IPS DF 19.7 (cell line): Measurements from ENCODE around the gene ZNF407.
"Not testable (repeated sequence)": the region's sequence is repeated elsewhere in the genome, so short reads cannot be mapped to it uniquely, and the experiment has no call there.

ENCODE experiments used
- DNase-seq: peaks from one replicate; pipeline ENCODE4 v3.0.0-alpha.2; 2013; ENCODE audit warnings: low read depth, low spot score

The ZNF407 gene, protein sequence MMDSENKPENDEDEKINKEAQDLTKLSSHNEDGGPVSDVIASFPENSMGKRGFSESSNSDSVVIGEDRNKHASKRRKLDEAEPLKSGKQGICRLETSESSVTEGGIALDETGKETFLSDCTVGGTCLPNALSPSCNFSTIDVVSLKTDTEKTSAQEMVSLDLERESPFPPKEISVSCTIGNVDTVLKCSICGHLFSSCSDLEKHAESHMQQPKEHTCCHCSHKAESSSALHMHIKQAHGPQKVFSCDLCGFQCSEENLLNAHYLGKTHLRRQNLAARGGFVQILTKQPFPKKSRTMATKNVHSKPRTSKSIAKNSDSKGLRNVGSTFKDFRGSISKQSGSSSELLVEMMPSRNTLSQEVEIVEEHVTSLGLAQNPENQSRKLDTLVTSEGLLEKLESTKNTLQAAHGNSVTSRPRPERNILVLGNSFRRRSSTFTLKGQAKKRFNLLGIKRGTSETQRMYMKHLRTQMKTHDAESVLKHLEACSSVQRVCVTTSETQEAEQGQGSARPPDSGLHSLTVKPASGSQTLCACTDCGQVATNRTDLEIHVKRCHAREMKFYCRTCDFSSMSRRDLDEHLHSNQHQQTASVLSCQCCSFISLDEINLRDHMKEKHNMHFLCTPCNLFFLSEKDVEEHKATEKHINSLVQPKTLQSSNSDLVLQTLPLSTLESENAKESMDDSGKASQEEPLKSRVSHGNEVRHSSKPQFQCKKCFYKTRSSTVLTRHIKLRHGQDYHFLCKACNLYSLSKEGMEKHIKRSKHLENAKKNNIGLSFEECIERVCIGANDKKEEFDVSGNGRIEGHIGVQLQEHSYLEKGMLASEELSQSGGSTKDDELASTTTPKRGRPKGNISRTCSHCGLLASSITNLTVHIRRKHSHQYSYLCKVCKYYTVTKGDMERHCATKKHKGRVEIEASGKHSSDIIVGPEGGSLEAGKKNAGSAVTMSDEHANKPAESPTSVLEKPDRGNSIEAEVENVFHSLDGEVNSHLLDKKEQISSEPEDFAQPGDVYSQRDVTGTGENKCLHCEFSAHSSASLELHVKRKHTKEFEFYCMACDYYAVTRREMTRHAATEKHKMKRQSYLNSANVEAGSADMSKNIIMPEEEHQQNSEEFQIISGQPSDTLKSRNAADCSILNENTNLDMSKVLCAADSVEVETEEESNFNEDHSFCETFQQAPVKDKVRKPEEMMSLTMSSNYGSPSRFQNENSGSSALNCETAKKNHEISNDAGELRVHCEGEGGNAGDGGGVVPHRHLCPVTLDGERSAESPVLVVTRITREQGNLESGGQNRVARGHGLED (N-terminal part only)

GRCh38 chr18:74597662-74598349 lies at the start of gene ZNF407:
Gene ZNF407 (plus strand): TSS chr18:74597870. CDS start chr18:74631020, 33,150 bp downstream.
- DNase-seq, result peak; percentile 83

GRCh38 chr18:74549591-74550104 lies 48.0 kb upstream of the ZNF407 start:
- no peak for DNase-seq

DNA sequence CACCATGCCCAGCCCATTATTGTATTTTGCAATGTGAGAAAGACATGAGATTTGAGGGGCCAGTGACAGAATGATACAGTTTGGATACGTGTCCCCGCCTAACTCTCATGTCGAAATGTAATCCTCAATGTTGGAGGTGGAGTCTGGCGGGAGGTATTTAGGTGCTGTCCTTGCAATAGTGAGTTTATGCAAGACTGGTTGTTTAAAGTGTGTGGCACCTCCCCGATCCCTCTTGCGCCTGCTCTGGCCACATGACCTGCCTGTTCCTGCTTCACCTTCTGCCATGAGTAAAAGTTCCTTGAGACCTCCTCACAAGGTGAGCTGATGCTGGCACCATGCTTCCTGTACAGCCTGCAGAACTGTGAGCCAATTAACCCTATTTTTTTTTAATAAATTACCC lies 46.8 kb upstream of the ZNF407 start:
- no peak for DNase-seq

- DNase-seq, result no peak
These were observed 46.2 kb upstream of the ZNF407 start for GRCh38 chr18:74551452-74551851.

DNA sequence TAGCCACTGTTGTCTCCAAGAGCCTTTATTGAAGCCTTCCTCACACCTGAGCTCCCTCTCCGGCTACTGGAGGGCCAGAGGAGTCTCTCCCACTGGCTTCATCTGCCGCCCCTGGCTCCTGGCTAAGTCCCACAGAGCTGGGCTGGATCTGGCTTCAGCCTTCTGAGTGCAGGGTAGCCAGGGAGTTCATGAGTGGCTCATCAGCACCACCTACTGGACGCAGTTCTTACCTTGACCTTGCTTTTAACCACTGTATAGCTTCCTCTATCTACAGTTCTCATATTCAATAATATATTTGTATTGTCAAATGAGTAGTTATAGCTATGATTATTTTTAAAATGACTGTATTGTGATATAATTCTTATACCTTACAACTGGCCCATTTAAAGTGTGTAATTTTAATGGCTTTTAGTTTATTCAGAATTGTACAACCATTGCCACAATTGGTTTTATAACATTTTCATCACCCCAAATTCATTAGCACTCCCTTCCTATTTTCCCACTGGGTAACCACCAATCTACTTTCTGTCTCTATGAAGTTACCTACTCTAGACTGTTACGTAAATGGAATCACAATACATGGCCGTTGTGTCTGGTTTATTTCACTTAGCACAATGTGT lies 45.6 kb upstream of the ZNF407 start:
- peak; percentile 65 for DNase-seq

GRCh38 chr18:74556126-74556525 lies 41.5 kb upstream of the ZNF407 start:
- no peak for DNase-seq

- DNase-seq, result no peak
These were observed 39.6 kb upstream of the ZNF407 start for GRCh38 chr18:74558096-74558495.

DNA sequence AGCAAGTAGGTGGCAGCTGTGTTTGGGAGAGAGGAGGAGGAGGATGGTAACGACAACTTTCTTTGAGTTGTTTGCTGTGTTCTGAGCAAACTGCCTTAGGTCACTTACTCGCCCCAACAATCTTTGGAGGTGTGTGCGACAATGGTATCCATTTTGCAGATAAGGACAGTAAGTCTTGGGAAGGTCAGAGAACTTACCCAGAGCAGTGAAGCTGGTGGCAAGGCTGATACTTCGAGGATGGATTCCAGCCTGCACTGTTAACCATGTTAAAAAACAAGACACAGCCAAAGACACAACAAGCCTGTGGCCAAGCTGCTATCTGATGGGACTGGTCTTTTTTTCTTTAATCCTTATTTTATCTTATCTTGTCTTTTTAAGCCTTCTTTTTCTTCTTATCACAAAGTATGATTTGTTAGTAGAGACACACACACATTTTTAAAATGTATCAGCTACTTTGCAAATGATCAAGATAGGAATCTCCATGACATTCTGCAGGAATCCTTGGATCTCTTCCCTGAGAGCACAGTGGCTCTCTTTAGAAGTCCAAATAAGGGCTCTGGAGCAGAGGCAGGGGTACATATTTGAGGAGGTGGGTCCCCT lies 35.4 kb upstream of the ZNF407 start:
- DNase-seq, result no peak

- no peak for DNase-seq
These were observed 34.9 kb upstream of the ZNF407 start for GRCh38 chr18:74562775-74563174.

DNA sequence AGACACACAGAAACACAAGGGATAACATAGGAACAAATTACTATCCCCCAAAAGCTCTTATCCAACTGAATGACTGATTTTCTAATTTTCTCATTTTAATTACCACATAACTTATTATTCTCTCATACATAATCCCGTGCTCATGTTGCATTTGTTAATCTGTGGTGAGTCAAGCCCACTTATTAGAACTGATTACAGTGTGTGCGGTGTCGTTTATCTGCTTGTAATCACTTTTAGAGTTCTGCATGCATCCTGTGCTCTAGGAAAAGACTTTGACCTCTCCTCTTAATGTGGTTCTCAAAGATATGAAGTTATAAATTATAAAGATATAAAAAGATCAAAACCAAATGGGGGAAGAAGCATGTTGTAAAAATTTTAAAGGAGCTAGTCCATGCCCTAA lies 33.7 kb upstream of the ZNF407 start:
- no peak for DNase-seq

DNA sequence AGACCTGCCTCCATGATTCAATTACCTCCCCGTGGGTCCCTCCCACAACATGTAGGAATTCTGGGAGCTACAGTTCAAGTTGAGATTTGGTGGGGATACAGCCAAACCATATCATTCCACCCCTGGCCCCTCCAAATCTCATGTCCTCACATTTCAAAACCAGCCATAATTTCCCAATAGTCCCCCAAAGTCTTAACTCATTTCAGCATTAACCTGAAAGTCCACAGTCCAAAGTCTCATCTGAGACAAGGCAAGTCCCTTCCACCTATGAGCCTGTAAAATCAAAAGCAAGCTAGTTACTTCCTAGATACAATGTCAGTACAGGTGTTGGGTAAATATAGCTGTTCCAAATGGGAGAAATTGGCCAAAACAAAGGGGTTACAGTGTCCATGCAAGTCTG lies 32.5 kb upstream of the ZNF407 start:
- DNase-seq, result not testable (repeated sequence)

DNA sequence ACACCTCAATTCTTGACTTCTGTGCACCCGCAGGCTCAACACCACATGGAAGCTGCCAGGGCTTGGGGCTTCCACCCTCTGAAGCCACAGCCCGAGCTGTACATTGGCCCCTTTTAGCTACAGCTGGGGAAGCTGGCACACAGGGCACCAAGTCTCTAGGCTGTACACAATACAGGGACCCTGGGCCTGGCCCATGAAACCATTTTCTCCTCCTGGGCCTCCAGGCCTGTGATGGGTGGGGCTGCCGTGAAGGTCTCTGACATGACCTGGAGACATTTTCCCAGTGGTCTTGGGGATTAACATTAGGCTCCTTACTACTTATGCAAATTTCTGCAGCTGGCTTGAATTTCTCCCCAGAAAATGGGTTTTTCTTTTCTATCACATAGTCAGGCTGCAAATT lies 31.7 kb upstream of the ZNF407 start:
- not testable (repeated sequence) for DNase-seq

GRCh38 chr18:74567822-74568221 lies 29.8 kb upstream of the ZNF407 start:
- DNase-seq, result no peak

DNA sequence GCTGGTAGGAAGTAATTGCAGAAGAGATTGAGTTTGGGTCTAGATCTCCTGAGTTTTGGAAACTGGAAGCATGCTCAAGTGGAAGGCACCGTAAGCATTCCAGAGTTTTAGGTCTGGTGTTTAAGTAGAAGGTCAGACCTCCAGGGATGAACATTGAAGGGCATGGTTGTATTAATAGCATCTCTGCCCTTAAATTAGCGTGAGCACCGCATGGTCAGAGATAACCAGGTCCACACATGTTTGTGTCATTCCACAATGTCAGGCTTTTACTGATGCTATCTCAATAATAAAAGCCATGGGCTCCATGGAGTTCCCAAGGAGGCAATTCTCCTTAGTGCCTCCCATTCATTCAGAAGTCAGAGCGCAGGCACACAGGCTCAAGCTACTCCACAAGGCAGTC lies 28.3 kb upstream of the ZNF407 start:
- DNase-seq, result no peak

- DNase-seq, result no peak
These were observed 27.4 kb upstream of the ZNF407 start for GRCh38 chr18:74570266-74570665.

DNA sequence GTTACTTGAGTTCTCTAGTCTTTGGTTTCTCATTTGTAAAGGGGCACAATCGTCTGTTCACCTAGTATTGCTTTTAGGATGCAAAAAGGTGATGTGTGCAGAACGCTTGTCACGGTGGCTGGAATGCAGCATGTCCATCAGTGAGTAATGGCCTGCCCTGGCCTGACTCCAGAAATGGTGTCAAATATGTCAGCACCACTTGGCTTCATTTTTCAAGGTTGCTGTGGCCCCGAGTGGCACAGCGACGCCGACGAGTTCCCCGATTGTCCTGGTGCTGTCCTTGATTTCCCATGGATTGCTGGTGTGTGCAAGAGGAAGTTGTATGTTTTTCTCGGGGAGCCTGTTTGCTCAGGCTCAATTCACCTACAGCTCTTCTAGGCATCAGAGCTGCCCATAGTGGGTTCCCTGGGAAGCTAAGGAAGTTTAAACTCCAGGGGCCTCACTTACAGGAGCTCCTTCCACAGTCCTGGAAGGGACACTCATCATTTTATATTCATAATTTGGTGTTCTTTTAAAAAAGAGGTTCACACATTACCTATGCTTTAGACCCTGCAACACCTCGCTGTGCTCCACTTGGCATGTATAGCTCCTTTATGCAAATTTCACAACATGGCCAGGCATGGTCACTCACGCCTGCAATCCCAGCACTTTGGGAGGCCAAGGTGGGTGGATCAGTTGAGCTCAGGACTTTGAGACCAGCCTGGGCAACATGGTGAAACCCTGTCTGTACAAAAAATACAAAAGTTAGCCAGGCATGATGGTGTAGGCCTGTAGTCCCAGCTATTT lies 25.6 kb upstream of the ZNF407 start:
- DNase-seq, result no peak

DNA sequence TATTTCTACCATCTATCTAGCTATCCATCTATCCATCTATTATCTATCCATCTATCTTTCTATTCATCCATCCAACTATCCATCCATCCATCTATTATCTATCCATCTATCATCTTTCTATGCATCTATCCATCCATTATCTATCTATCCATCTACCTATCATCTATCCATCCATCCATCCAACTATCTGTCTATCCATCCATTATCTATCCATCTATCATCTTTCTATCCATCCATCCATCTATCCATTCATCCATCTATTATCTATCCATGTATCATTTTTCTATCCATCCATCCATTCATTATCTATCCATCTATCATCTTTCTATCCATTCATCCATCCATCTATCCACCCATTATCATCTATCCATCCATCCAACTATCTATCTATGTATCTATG lies 24.6 kb upstream of the ZNF407 start:
- DNase-seq, result no peak

DNA sequence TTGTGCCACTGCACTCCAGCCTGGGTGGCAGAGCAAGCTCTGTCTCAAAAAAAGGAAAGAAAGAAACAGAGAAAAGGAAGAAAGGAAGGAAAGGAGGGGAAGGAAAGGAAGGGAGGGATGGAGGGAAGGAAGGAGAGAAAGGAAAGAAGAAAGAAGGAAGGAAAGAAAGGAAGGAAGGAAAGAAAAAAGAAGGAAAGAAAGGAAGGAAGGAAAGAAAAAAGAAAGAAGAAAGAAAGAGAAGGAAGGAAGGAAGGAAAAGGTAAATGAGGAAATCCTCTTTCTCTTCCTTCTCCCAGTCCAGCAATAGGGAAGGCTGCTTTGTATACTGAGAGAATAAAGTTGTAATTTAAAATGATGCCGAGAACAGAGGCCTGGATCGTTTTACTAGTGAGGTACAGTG lies 22.8 kb upstream of the ZNF407 start:
- no peak for DNase-seq

GRCh38 chr18:74577019-74577418 lies 20.7 kb upstream of the ZNF407 start:
- DNase-seq, result no peak
